Neuronal stem cell (in vitro differentiated cells): ENCODE data around the gene CD248.
A peak's percentile ranks its signal among the peaks of the same experiment; 100 is the strongest.
"Not testable (repeated sequence)": the region's sequence is repeated elsewhere in the genome, so short reads cannot be mapped to it uniquely, and the experiment has no call there.

Experiments used
- DNase-seq: peaks from one replicate; pipeline ENCODE4 v3.0.0-alpha.2; 2013; ENCODE audit warnings: low spot score
- H2AFZ ChIP-seq: one replicate; pipeline ENCODE4 v1.6.1; 2013; ENCODE audit warnings: mild to moderate bottlenecking, low read length, inconsistent platforms
- H2AK5ac ChIP-seq: 2 replicates; pipeline ENCODE4 v1.6.1; 2013; ENCODE audit warnings: low read depth, mild to moderate bottlenecking, inconsistent platforms, low read length, moderate library complexity, mixed read lengths
- H2BK120ac ChIP-seq: 2 replicates; pipeline ENCODE4 v1.6.1; 2013; ENCODE audit warnings: low read depth, mild to moderate bottlenecking, inconsistent platforms, low read length, moderate library complexity, mixed read lengths
- H2BK12ac ChIP-seq: one replicate; pipeline ENCODE4 v1.6.1; 2013; ENCODE audit warnings: low read length, inconsistent platforms
- H2BK15ac ChIP-seq: 2 replicates; pipeline ENCODE4 v1.6.1; 2013; ENCODE audit warnings: mild to moderate bottlenecking, low read length, inconsistent platforms, mixed read lengths
- H2BK5ac ChIP-seq: one replicate; pipeline ENCODE4 v1.6.1; 2013; ENCODE audit warnings: inconsistent platforms, mild to moderate bottlenecking, low read length, moderate library complexity
- H3K14ac ChIP-seq: one replicate; pipeline ENCODE4 v1.6.1; 2013; ENCODE audit warnings: low read length, inconsistent platforms
- H3K18ac ChIP-seq: 2 replicates; pipeline ENCODE4 v1.6.1; 2013; ENCODE audit warnings: low read length, inconsistent platforms
- H3K23ac ChIP-seq: 2 replicates; pipeline ENCODE4 v1.6.1; 2013; ENCODE audit warnings: low read depth, mild to moderate bottlenecking, mixed read lengths, low read length, inconsistent platforms; ENCODE audit not compliant: poor library complexity
- H3K27ac ChIP-seq: replicated peaks from 3 replicates; pipeline ENCODE4 v1.5.1; 2013; ENCODE audit warnings: low read length, inconsistent platforms
- H3K27me3 ChIP-seq, 3 experiments: 2 replicates each; pipeline ENCODE4 v1.6.1; 2013; ENCODE audit warnings: low read length in 3 of 3, mild to moderate bottlenecking in 2 of 3, inconsistent platforms in 1 of 3, low read depth in 1 of 3, mixed read lengths in 1 of 3, moderate library complexity in 1 of 3; ENCODE audit not compliant: control insufficient read depth in 3 of 3, insufficient read depth in 3 of 3
- H3K36me3 ChIP-seq, 2 donors: replicated peaks in 1 of 2; 2 replicates each; pipeline ENCODE4 v1.6.1; 2013; ENCODE audit warnings: low read length in 2 of 2; ENCODE audit not compliant: control insufficient read depth in 2 of 2, insufficient read depth in 2 of 2
- H3K4ac ChIP-seq: 2 replicates; pipeline ENCODE4 v1.6.1; 2013; ENCODE audit warnings: inconsistent platforms, mild to moderate bottlenecking, low read length, moderate library complexity
- H3K4me1 ChIP-seq, 2 donors: 1 replicate in 1 of 2; 2 replicates in 1 of 2; pipeline ENCODE4 v1.6.1; 2013; ENCODE audit warnings: low read length in 2 of 2, low read depth in 1 of 2; ENCODE audit not compliant: control insufficient read depth in 2 of 2, insufficient read depth in 1 of 2
- H3K4me2 ChIP-seq: one replicate; pipeline ENCODE4 v1.6.1; 2013; ENCODE audit warnings: mild to moderate bottlenecking, low read length, inconsistent platforms; ENCODE audit not compliant: insufficient read depth, poor library complexity, severe bottlenecking
- H3K4me3 ChIP-seq, 2 donors: 2 replicates each; pipeline ENCODE4 v1.5.1; 2013; ENCODE audit warnings: low read length in 2 of 2, mild to moderate bottlenecking in 2 of 2, inconsistent platforms in 1 of 2, moderate library complexity in 1 of 2
- H3K79me1 ChIP-seq: one replicate; pipeline ENCODE4 v1.6.1; 2013; ENCODE audit warnings: low read depth, mild to moderate bottlenecking, inconsistent platforms, low read length, moderate library complexity
- H3K9ac ChIP-seq: one replicate; pipeline ENCODE4 v1.6.1; 2013; ENCODE audit warnings: mild to moderate bottlenecking, low read depth, low read length, inconsistent platforms; ENCODE audit not compliant: poor library complexity
- H3K9me3 ChIP-seq, 2 donors: replicated peaks in 1 of 2; 2 replicates each; pipeline versions ENCODE3 to v1.6.1; 2013; ENCODE audit warnings: low read length in 2 of 2, mild to moderate bottlenecking in 2 of 2, inconsistent platforms in 1 of 2, low read depth in 1 of 2, mixed read lengths in 1 of 2, moderate library complexity in 1 of 2; ENCODE audit not compliant: control insufficient read depth in 2 of 2, insufficient read depth in 1 of 2
- H4K8ac ChIP-seq: one replicate; pipeline ENCODE4 v1.6.1; 2013; ENCODE audit warnings: low read depth, mild to moderate bottlenecking, inconsistent platforms, low read length, moderate library complexity
- H4K91ac ChIP-seq: one replicate; pipeline ENCODE4 v1.6.1; 2013; ENCODE audit warnings: low read length, low read depth, mild to moderate bottlenecking, inconsistent platforms; ENCODE audit not compliant: poor library complexity
- WGBS, 2 donors: extraction: QIAGEN DNeasy Blood & Tissue Kit; methylation state at CpG; one replicate each; pipeline ENCODE4 v1.1.7; 2013; ENCODE audit warnings: missing lambda C conversion rate in 2 of 2, mixed read lengths in 1 of 2; ENCODE audit not compliant: insufficient read length in 2 of 2, insufficient replicate concordance in 1 of 2; ENCODE audit errors: extremely low coverage in 2 of 2; 5-methylcytosine and 5-hydroxymethylcytosine counted together

The CD248 gene

DNA sequence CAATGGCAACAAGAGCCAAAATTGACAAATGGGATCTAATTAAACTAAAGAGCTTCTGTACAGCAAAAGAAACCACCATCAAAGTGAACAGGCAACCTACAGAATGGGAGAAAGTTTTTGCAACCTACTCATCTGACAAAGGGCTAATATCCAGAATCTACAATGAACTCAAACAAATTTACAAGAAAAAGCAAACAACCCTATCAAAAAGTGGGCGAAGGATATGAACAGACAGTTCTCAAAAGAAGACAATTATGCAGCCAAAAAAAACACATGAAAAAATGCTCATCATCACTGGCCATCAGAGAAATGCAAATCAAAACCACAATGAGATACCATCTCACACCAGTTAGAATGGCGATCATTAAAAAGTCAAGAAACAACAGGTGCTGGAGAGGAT, 3.4 kb upstream of the CD248 start:
- H2BK15ac ChIP-seq, H3K9me3 ChIP-seq, H3K18ac ChIP-seq, H3K9ac ChIP-seq, H3K27ac ChIP-seq, H4K8ac ChIP-seq, H2AK5ac ChIP-seq, H3K23ac ChIP-seq, H4K91ac ChIP-seq, H2BK5ac ChIP-seq, H2AFZ ChIP-seq, H3K4me3 ChIP-seq, H2BK120ac ChIP-seq, H3K36me3 ChIP-seq, DNase-seq, H3K79me1 ChIP-seq, H3K14ac ChIP-seq, H2BK12ac ChIP-seq, H3K4me2 ChIP-seq, H3K4ac ChIP-seq, H3K27me3 ChIP-seq: not testable (repeated sequence)
- no CpG with 5 or more reads among the region's 2 CpGs for WGBS, 2 donors
- H3K4me1 ChIP-seq, result peaks cover 29 to 34% of the 10 kb centered on the region in 2 donors

DNA sequence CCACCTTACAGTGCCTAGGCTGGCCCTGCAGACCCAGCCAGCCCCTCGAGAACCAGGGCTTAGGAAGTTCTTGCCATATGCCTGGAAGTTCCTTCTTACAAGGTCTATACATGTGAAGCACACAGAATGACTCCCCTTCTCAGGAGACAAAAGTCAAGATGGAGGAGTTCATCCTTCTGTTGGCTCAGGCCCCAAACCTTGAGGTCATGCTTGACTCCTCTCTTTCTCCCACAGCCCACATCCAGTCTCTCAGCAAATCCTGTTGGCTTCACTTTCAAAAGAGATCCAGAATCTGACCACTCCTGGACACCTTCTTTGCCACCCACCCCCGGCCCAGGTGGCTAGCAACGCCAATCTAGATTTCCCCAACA, 1.7 kb upstream of the CD248 start:
- no peak overlapping the region for H3K14ac ChIP-seq
- H3K9ac ChIP-seq, result no peak overlapping the region
- H3K18ac ChIP-seq, result no peak overlapping the region
- H3K36me3 ChIP-seq, result no peaks in the 10 kb centered on the region
- no peak overlapping the region for H2BK120ac ChIP-seq
- H2BK5ac ChIP-seq, result no peak overlapping the region
- no peaks in the 10 kb centered on the region for H3K79me1 ChIP-seq
- no peak overlapping the region for H2AK5ac ChIP-seq
- no peak overlapping the region for H3K4me2 ChIP-seq
- no peak overlapping the region for H2BK15ac ChIP-seq
- H3K4me1 ChIP-seq, result peaks cover 25 to 31% of the 10 kb centered on the region in 2 donors
- no CpG with 5 or more reads among the region's 3 CpGs for WGBS, 2 donors
- no peak overlapping the region for H4K91ac ChIP-seq
- peak overlapping the region; percentile 84 for H2AFZ ChIP-seq
- H3K9me3 ChIP-seq, result no peaks in the 10 kb centered on the region
- no peak overlapping the region for H3K4me3 ChIP-seq
- no peak overlapping the region for H3K23ac ChIP-seq
- H2BK12ac ChIP-seq, result peak overlapping the region; percentile 31
- DNase-seq, result no peak
- no peak overlapping the region for H3K27ac ChIP-seq
- no peaks in the 10 kb centered on the region for H3K27me3 ChIP-seq
- peak overlapping the region; percentile 45 for H4K8ac ChIP-seq
- H3K4ac ChIP-seq, result no peak overlapping the region

DNA sequence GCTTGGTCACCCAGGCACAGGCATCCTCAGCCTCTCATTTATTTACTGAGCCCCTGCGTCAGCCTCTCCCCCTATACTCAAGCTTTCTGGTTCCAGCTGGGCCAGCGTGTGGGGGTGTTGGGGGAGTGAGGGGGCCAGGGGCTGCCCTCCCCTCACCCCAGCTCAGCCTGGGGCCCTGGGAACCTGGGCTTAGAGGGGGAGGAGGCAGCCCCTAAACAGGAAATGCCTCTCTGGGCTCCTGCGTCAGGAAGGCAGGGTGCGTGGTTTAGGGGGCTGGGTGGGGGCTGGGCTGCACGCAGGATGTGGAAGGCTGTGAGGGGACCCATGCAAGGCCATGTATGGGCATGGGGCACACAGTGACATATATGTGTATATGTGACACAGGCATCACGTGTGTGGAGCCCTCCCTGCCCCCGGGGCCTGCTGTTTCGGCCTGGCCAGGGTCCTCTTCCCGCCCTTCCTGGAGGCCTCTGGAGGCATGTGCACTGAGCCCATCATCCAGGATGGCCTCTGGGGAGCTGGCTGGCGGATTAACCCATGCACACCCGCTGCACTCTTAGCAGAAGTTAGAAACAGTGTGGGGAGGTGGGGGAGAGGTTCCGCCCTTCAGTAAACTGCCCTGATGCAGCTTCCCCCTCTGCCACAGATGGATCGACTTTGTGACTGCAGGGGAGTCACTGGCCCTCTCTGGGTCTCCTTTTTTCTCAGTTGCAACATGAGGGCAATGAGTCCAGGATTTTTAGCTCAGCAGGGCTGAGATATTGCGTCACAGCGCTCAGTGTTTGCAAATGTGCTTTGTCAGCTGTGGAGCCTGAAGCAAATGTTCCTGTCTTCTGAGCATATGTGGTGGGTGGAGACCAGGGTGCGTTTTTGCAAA, 1.1 kb upstream of the CD248 start:
- Histone ChIP-seq H3K4me1 (peaks cover 24 to 29% of the 10 kb centered on the region in 2 donors), H3K4me3 (no peak overlapping the region), H2BK12ac (peak overlapping the region; percentile 31), H3K4me2 (no peak overlapping the region), H4K8ac (peak overlapping the region; percentile 90), H3K23ac (no peak overlapping the region), H2BK5ac (no peak overlapping the region), H3K9ac (no peak overlapping the region), H3K14ac (no peak overlapping the region), H2BK15ac (peak overlapping the region; percentile 40), H2AK5ac (peak overlapping the region; percentile 3), H3K4ac (no peak overlapping the region), H2AFZ (peak overlapping the region; percentile 84), H3K18ac (peak overlapping the region; percentile 69), H3K79me1 (no peaks in the 10 kb centered on the region), H4K91ac (no peak overlapping the region), H3K36me3 (no peaks in the 10 kb centered on the region), H2BK120ac (no peak overlapping the region), H3K27ac (no peak overlapping the region), H3K27me3 (no peaks in the 10 kb centered on the region), H3K9me3 (no peaks in the 10 kb centered on the region)
- WGBS, 2 donors, result no CpG with 5 or more reads among the region's 16 CpGs
- DNase-seq, result no peak

DNA sequence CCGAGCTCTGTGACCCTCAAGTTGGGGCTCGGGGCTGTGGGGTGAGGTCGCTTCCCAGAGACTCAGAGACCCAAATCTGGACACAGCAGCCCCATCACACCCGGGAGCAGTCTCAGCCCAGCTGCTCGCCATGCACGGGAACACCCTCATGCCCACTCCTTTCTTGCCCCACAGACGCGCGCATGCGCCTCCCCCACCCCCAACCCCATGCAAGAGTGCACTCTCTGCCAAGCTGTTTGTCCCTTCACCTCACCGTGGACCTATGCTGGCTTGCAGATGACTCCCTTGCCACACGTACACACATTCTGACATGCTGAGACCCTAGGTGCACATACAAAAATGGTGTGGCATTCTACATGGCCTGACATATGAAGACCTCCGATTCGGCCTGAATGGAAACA, 478 bp upstream of the CD248 start:
- no peaks in the 10 kb centered on the region for H3K27me3 ChIP-seq
- H3K23ac ChIP-seq, result peak overlapping the region; percentile 40
- no CpG with 5 or more reads among the region's 14 CpGs for WGBS, 2 donors
- no peak overlapping the region for H3K4ac ChIP-seq
- H2AK5ac ChIP-seq, result peak overlapping the region; percentile 1
- H3K9ac ChIP-seq, result peak overlapping the region; percentile 13
- peak overlapping the region; percentile 58 for H3K18ac ChIP-seq
- DNase-seq, result no peak
- H3K27ac ChIP-seq, result peak overlapping the region; percentile 42
- no peak overlapping the region for H2BK12ac ChIP-seq
- H3K36me3 ChIP-seq, result no peaks in the 10 kb centered on the region
- no peaks in the 10 kb centered on the region for H3K79me1 ChIP-seq
- no peak overlapping the region for H2BK15ac ChIP-seq
- no peak overlapping the region for H2BK120ac ChIP-seq
- H3K14ac ChIP-seq, result no peak overlapping the region
- no peak overlapping the region for H3K4me3 ChIP-seq
- H2AFZ ChIP-seq, result peak overlapping the region; percentile 84
- H3K4me1 ChIP-seq, result peaks cover 22 to 28% of the 10 kb centered on the region in 2 donors
- no peak overlapping the region for H4K8ac ChIP-seq
- H3K4me2 ChIP-seq, result peak overlapping the region; percentile 2
- H3K9me3 ChIP-seq, result no peaks in the 10 kb centered on the region
- no peak overlapping the region for H4K91ac ChIP-seq
- H2BK5ac ChIP-seq, result no peak overlapping the region
